Mesenchymal stem cell (in vitro differentiated cells and primary cell): ENCODE results near the gene RPL36.

Source experiments
- DNase-seq: peaks from one replicate; pipeline ENCODE4 v3.0.0-alpha.2; 2013
- H2AFZ ChIP-seq: one replicate; pipeline ENCODE4 v1.6.1; 2013; ENCODE audit warnings: low read depth, mild to moderate bottlenecking, control low read depth, inconsistent platforms, low read length, moderate library complexity
- H2AK5ac ChIP-seq: 2 replicates; pipeline ENCODE4 v1.6.1; 2013; ENCODE audit warnings: low read length, moderate library complexity, mild to moderate bottlenecking, inconsistent platforms; ENCODE audit not compliant: severe bottlenecking
- H2BK120ac ChIP-seq: one replicate; pipeline ENCODE4 v1.6.1; 2013; ENCODE audit warnings: low read depth, mild to moderate bottlenecking, inconsistent platforms, low read length, moderate library complexity
- H2BK12ac ChIP-seq, 2 experiments: one replicate each; pipeline ENCODE4 v1.6.1; 2013; ENCODE audit warnings: inconsistent platforms in 2 of 2, low read length in 2 of 2, mild to moderate bottlenecking in 2 of 2, moderate library complexity in 2 of 2, control low read depth in 1 of 2
- H2BK15ac ChIP-seq: one replicate; pipeline ENCODE4 v1.6.1; 2013; ENCODE audit warnings: mild to moderate bottlenecking, low read depth, inconsistent platforms; ENCODE audit not compliant: poor library complexity, severe bottlenecking
- H2BK5ac ChIP-seq: 2 replicates; pipeline ENCODE4 v1.6.1; 2013; ENCODE audit warnings: low read depth, mild to moderate bottlenecking, low read length, control low read depth, inconsistent platforms; ENCODE audit not compliant: poor library complexity, severe bottlenecking
- H3K14ac ChIP-seq, 2 experiments: one replicate each; pipeline ENCODE4 v1.6.1; 2013; ENCODE audit warnings: inconsistent platforms in 2 of 2, low read length in 2 of 2, control low read depth in 1 of 2, mild to moderate bottlenecking in 1 of 2, moderate library complexity in 1 of 2
- H3K18ac ChIP-seq, 2 experiments: one replicate each; pipeline ENCODE4 v1.6.1; 2013; ENCODE audit warnings: inconsistent platforms in 2 of 2, low read length in 2 of 2, control low read depth in 1 of 2, low read depth in 1 of 2, mild to moderate bottlenecking in 1 of 2
- H3K23ac ChIP-seq, 2 experiments: one replicate each; pipeline ENCODE4 v1.6.1; 2013; ENCODE audit warnings: inconsistent platforms in 2 of 2, low read length in 2 of 2, mild to moderate bottlenecking in 2 of 2, moderate library complexity in 2 of 2, control low read depth in 1 of 2
- H3K27ac ChIP-seq: 2 replicates; pipeline ENCODE4 v1.5.1; 2013; ENCODE audit warnings: mild to moderate bottlenecking, moderate library complexity, low read length, control low read depth, inconsistent platforms; ENCODE audit not compliant: poor library complexity, severe bottlenecking
- H3K27me3 ChIP-seq, 2 experiments: 2 replicates each; pipeline versions ENCODE4 v1.6.1 to v1.7.0; 2013; ENCODE audit warnings: low read length in 2 of 2, mild to moderate bottlenecking in 2 of 2, moderate library complexity in 2 of 2, control low read depth in 1 of 2, inconsistent platforms in 1 of 2; ENCODE audit not compliant: control insufficient read depth in 1 of 2, insufficient read depth in 1 of 2
- H3K36me3 ChIP-seq, 2 experiments: 2 replicates each; pipeline versions ENCODE4 v1.6.1 to v1.7.0; 2013; ENCODE audit warnings: low read length in 2 of 2, control low read depth in 1 of 2, inconsistent platforms in 1 of 2, low read depth in 1 of 2, mild to moderate bottlenecking in 1 of 2; ENCODE audit not compliant: insufficient read depth in 2 of 2, control insufficient read depth in 1 of 2
- H3K4ac ChIP-seq, 2 experiments: one replicate each; pipeline ENCODE4 v1.6.1; 2013; ENCODE audit warnings: inconsistent platforms in 2 of 2, low read length in 2 of 2, mild to moderate bottlenecking in 2 of 2, moderate library complexity in 2 of 2, control low read depth in 1 of 2, low read depth in 1 of 2
- H3K4me1 ChIP-seq: 2 replicates; pipeline ENCODE4 v1.6.1; 2013; ENCODE audit warnings: low read depth, low read length, control low read depth; ENCODE audit not compliant: control insufficient read depth, insufficient read depth
- H3K4me2 ChIP-seq: 2 replicates; pipeline ENCODE4 v1.6.1; 2013; ENCODE audit warnings: low read length, mild to moderate bottlenecking, inconsistent platforms; ENCODE audit not compliant: poor library complexity, severe bottlenecking
- H3K4me3 ChIP-seq, 2 experiments: 2 replicates each; pipeline versions ENCODE4 v1.5.1 to v1.7.0; 2013; ENCODE audit warnings: low read length in 2 of 2, mild to moderate bottlenecking in 2 of 2, control low read depth in 1 of 2, low read depth in 1 of 2; ENCODE audit not compliant: insufficient read depth in 1 of 2
- H3K79me1 ChIP-seq: replicated peaks from 2 replicates; pipeline ENCODE4 v1.6.1; 2013; ENCODE audit warnings: mild to moderate bottlenecking, control low read depth, low read length, inconsistent platforms; ENCODE audit not compliant: poor library complexity, severe bottlenecking
- H3K9ac ChIP-seq: 2 replicates; pipeline ENCODE4 v1.7.0; 2013; ENCODE audit warnings: mild to moderate bottlenecking, low read length, moderate library complexity
- H3K9me3 ChIP-seq: 2 replicates; pipeline ENCODE4 v1.7.0; 2013; ENCODE audit warnings: mild to moderate bottlenecking, low read length; ENCODE audit not compliant: control insufficient read depth
- H4K8ac ChIP-seq: one replicate; pipeline ENCODE4 v1.6.1; 2013; ENCODE audit warnings: inconsistent platforms, mild to moderate bottlenecking, low read length, moderate library complexity
- H4K91ac ChIP-seq: one replicate; pipeline ENCODE4 v1.6.1; 2013; ENCODE audit warnings: mild to moderate bottlenecking, low read length, inconsistent platforms
- WGBS: methylation state at CpG from one replicate; pipeline ENCODE4 v1.1.7; 2013; ENCODE audit warnings: mixed read lengths; 5-methylcytosine and 5-hydroxymethylcytosine counted together

RPL36 gene

GRCh38 chr19:5661483-5661882, 28.6 kb upstream of the RPL36 start:
- Histone ChIP-seq H3K79me1 (peaks cover 35% of the 10 kb centered on the region), H4K8ac (no peak overlapping the region), H3K36me3 (peaks cover 80 to 88% of the 10 kb centered on the region in 2 experiments), H2BK120ac (no peak overlapping the region), H3K4me3 (no peak overlapping the region), H2AFZ (no peak overlapping the region), H3K27ac (no peak overlapping the region), H3K14ac (no peak overlapping the region), H3K4ac (no peak overlapping the region), H3K4me1 (peaks cover 4% of the 10 kb centered on the region), H3K23ac (no peak overlapping the region), H2BK12ac (no peak overlapping the region), H2AK5ac (no peak overlapping the region), H3K18ac (no peak overlapping the region), H3K27me3 (no peaks in the 10 kb centered on the region), H3K9me3 (no peaks in the 10 kb centered on the region), H4K91ac (peak overlapping the region; percentile 71), H2BK5ac (no peak overlapping the region), H2BK15ac (no peak overlapping the region), H3K4me2 (no peak overlapping the region), H3K9ac (no peak overlapping the region)
- WGBS, result over 99% methylated on average over 42 of the region's 42 CpGs
- no peak for DNase-seq

DNA sequence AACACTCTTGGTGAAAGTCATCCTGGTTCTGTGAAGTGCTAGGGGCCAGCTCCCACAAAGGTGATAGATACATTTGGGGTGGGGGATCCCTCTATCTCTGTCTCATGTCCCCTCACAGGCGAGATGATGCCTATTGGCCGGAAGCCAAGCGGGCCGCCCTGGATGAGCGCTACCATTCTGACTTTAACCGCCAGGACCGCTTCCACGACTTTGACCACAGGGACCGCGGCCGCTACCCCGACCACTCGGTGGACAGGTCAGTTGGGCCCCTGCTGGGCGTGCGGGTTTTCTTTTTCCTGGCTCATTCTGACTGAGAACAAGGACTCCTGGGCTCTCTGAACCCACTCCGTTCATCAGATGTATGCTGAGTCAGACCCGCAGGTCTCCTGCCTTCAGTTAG, 26.2 kb upstream of the RPL36 start:
- peak overlapping the region; percentile 14 for H4K8ac ChIP-seq
- no peak for DNase-seq

GRCh38 chr19:5664515-5664914, 25.6 kb upstream of the RPL36 start:
- H3K9me3 ChIP-seq, result no peaks in the 10 kb centered on the region
- H3K4me1 ChIP-seq, result peaks cover 15% of the 10 kb centered on the region
- H3K14ac ChIP-seq, result no peak overlapping the region
- H3K4me3 ChIP-seq, result no peak overlapping the region
- H4K91ac ChIP-seq, result no peak overlapping the region
- no peak overlapping the region for H2BK15ac ChIP-seq
- no peak overlapping the region for H2BK120ac ChIP-seq
- peaks cover 45% of the 10 kb centered on the region for H3K79me1 ChIP-seq
- no peak overlapping the region for H2AFZ ChIP-seq
- no peak overlapping the region for H2BK12ac ChIP-seq
- peaks cover 79 to 94% of the 10 kb centered on the region in 2 experiments for H3K36me3 ChIP-seq
- no peak overlapping the region for H3K27ac ChIP-seq
- no peak overlapping the region for H4K8ac ChIP-seq
- no peak overlapping the region for H3K18ac ChIP-seq
- H3K23ac ChIP-seq, result no peak overlapping the region
- H2BK5ac ChIP-seq, result no peak overlapping the region
- no peak overlapping the region for H3K4ac ChIP-seq
- no peak overlapping the region for H3K4me2 ChIP-seq
- 96% methylated on average over 2 of the region's 2 CpGs for WGBS
- H3K9ac ChIP-seq, result no peak overlapping the region
- H3K27me3 ChIP-seq, result no peaks in the 10 kb centered on the region
- no peak for DNase-seq
- H2AK5ac ChIP-seq, result no peak overlapping the region

More for the DNA sequence above, 26.2 kb upstream of the RPL36 start:
- no peak overlapping the region for H4K91ac ChIP-seq
- no peak overlapping the region for H2AFZ ChIP-seq
- H3K27me3 ChIP-seq, result no peaks in the 10 kb centered on the region
- H3K36me3 ChIP-seq, result peaks cover 79 to 91% of the 10 kb centered on the region in 2 experiments
- H2BK120ac ChIP-seq, result no peak overlapping the region
- WGBS, result 97% methylated on average over 17 of the region's 17 CpGs
- H2BK15ac ChIP-seq, result no peak overlapping the region
- no peak overlapping the region for H2BK5ac ChIP-seq
- H3K9me3 ChIP-seq, result no peaks in the 10 kb centered on the region
- peaks cover 42% of the 10 kb centered on the region for H3K79me1 ChIP-seq
- H3K4ac ChIP-seq, result no peak overlapping the region
- H2AK5ac ChIP-seq, result no peak overlapping the region
- no peak overlapping the region for H2BK12ac ChIP-seq
- no peak overlapping the region for H3K14ac ChIP-seq
- H3K23ac ChIP-seq, result no peak overlapping the region
- peaks cover 15% of the 10 kb centered on the region for H3K4me1 ChIP-seq
- no peak overlapping the region for H3K4me2 ChIP-seq
- no peak overlapping the region for H3K4me3 ChIP-seq
- H3K27ac ChIP-seq, result no peak overlapping the region
- H3K18ac ChIP-seq, result no peak overlapping the region
- H3K9ac ChIP-seq, result no peak overlapping the region

DNA sequence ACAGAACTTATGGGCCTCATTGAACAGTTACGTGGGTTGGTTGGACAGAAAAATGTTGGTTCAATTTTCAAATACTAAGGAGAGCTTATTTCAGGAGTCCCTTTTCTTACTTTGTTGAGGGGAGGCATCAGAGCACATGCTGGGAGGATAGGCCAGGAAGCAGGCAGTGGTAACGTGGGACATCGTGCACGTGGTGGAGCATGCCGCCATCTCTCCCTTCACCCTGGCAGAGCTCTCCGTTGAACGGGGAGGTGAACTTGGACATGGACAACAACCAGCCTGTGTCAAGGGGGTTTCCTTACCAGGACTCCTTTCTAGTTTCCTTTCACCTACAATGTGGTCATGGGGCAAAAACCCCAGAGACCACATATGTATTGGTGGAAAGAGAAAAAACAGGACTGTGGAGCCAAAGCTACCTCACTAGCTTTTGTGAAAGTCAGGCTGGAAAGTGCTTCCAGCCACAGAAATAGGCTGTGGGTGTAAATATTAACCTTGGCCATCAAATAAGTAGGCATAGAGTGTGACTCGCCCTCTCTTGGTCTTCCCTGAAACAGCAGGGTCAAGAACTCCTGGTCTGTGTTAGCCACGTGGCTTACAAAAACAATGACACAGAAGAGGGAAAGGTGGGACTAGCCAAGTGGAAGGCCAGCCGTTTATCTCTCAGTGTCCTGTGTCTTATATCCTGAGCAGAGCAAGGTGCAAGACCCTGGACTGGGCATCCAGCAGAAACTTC, 24.1 kb upstream of the RPL36 start:
- H3K14ac ChIP-seq, result no peak overlapping the region
- 84% methylated on average over 9 of the region's 10 CpGs for WGBS
- no peak overlapping the region for H3K4me2 ChIP-seq
- no peak overlapping the region for H2AK5ac ChIP-seq
- H3K4me1 ChIP-seq, result peaks cover 15% of the 10 kb centered on the region
- no peak overlapping the region for H2BK5ac ChIP-seq
- no peak overlapping the region for H3K18ac ChIP-seq
- no peak overlapping the region for H3K4ac ChIP-seq
- no peak overlapping the region for H2BK120ac ChIP-seq
- peak overlapping the region; percentile 30 for H3K9ac ChIP-seq
- peaks cover 38% of the 10 kb centered on the region for H3K79me1 ChIP-seq
- no peak overlapping the region for H3K4me3 ChIP-seq
- H3K27me3 ChIP-seq, result no peaks in the 10 kb centered on the region
- no peak overlapping the region for H4K91ac ChIP-seq
- no peak overlapping the region for H4K8ac ChIP-seq
- peaks cover 79 to 85% of the 10 kb centered on the region in 2 experiments for H3K36me3 ChIP-seq
- no peak overlapping the region for H3K23ac ChIP-seq
- H3K9me3 ChIP-seq, result no peaks in the 10 kb centered on the region
- H2BK12ac ChIP-seq, result no peak overlapping the region
- no peak overlapping the region for H2AFZ ChIP-seq
- H3K27ac ChIP-seq, result peak overlapping the region; percentile 1
- no peak overlapping the region for H2BK15ac ChIP-seq
- DNase-seq, result peak; percentile 52
